Nephron progenitor cell (in vitro differentiated cells): Measurements from ENCODE around the gene PCDHB14.
"Not testable (repeated sequence)": the region's sequence is repeated elsewhere in the genome, so short reads cannot be mapped to it uniquely, and the experiment has no call there.

ENCODE experiments used
- DNase-seq: peaks from one replicate; pipeline ENCODE4 v3.0.0; 2021
- H3K27ac Mint-ChIP-seq: 2 replicates; pipeline ENCODE4 v1.8.0; 2021; ENCODE audit warnings: mild to moderate bottlenecking, moderate library complexity, mixed read lengths
- H3K27me3 Mint-ChIP-seq: 2 replicates; pipeline ENCODE4 v1.8.0; 2021; ENCODE audit warnings: mild to moderate bottlenecking, low read depth, mixed read lengths; ENCODE audit not compliant: poor library complexity
- H3K36me3 Mint-ChIP-seq: 2 replicates; pipeline ENCODE4 v1.8.0; 2021; ENCODE audit warnings: low read depth, mixed read lengths
- H3K4me1 Mint-ChIP-seq: 2 replicates; pipeline ENCODE4 v1.8.0; 2021; ENCODE audit warnings: mixed read lengths
- H3K4me3 Mint-ChIP-seq: 2 replicates; pipeline ENCODE4 v1.8.0; 2021; ENCODE audit warnings: mild to moderate bottlenecking, moderate library complexity, mixed read lengths
- H3K9me3 Mint-ChIP-seq: 2 replicates; pipeline ENCODE4 v1.8.0; 2021; ENCODE audit warnings: mild to moderate bottlenecking, moderate library complexity, mixed read lengths
- TF ChIP-seq, protein P1 (sequence below): fragments of 200-600 bp; sonication (generic); IDR thresholded peaks from 2 replicates; pipeline ENCODE4 v1.5.0; 2021; ENCODE audit warnings: antibody characterized with exemption

Gene PCDHB14

DNA sequence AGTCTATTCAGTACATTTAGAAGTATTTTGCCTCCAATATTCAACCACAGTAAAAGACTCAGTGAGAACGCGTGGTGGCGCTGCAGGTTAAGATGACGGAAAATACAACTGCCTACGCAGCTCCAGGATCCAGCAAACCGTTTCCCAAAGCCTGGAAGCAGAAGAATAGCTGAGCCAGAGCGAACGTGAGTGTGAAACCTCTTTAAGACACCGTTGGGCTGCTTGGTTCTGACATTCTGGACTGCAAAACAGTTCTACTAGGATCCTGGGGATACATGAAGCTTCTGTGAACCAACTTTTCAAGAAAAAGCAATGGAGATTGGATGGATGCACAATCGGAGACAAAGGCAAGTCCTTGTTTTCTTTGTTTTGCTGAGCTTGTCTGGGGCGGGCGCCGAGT is 40.9 kb upstream of the PCDHB14 start, which contains the start of gene PCDHB16:
Gene PCDHB16, plus strand, starts transcription at position 140 of the 400 bp plus-strand sequence. Its CDS starts 173 bp downstream, at position 313.
- Mint-ChIP-seq H3K4me1 (peaks cover 6% of the 10 kb centered on the region), H3K27ac (peak within 1 kb of the TSS; percentile 78), H3K4me3 (peak within 1 kb of the TSS; percentile 87), H3K27me3 (no peaks in the 10 kb centered on the region), H3K36me3 (peaks cover 46% of the 10 kb centered on the region), H3K9me3 (peaks cover 63% of the 10 kb centered on the region)
- TF ChIP-seq, protein P1, sequence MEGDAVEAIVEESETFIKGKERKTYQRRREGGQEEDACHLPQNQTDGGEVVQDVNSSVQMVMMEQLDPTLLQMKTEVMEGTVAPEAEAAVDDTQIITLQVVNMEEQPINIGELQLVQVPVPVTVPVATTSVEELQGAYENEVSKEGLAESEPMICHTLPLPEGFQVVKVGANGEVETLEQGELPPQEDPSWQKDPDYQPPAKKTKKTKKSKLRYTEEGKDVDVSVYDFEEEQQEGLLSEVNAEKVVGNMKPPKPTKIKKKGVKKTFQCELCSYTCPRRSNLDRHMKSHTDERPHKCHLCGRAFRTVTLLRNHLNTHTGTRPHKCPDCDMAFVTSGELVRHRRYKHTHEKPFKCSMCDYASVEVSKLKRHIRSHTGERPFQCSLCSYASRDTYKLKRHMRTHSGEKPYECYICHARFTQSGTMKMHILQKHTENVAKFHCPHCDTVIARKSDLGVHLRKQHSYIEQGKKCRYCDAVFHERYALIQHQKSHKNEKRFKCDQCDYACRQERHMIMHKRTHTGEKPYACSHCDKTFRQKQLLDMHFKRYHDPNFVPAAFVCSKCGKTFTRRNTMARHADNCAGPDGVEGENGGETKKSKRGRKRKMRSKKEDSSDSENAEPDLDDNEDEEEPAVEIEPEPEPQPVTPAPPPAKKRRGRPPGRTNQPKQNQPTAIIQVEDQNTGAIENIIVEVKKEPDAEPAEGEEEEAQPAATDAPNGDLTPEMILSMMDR, result peak; percentile 44
- peak; percentile 61 for DNase-seq

DNA sequence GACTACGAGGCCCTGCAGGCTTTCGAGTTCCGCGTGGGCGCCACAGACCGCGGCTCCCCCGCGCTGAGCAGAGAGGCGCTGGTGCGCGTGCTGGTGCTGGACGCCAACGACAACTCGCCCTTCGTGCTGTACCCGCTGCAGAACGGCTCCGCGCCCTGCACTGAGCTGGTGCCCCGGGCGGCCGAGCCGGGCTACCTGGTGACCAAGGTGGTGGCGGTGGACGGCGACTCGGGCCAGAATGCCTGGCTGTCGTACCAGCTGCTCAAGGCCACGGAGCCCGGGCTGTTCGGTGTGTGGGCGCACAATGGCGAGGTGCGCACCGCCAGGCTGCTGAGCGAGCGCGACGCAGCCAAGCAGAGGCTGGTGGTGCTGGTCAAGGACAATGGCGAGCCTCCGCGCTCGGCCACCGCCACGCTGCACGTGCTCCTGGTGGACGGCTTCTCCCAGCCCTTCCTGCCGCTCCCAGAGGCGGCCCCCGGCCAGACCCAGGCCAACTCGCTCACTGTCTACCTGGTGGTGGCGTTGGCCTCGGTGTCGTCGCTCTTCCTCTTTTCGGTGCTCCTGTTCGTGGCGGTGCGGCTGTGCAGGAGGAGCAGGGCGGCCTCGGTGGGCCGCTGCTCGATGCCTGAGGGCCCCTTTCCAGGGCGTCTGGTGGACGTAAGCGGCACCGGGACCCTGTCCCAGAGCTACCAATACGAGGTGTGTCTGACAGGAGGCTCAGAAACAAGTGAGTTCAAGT is 38.9 kb upstream of the PCDHB14 start:
- peak overlapping the region; percentile 38 for H3K4me3 Mint-ChIP-seq
- peaks cover 60% of the 10 kb centered on the region for H3K36me3 Mint-ChIP-seq
- not testable (repeated sequence) for H3K4me1 Mint-ChIP-seq, H3K27me3 Mint-ChIP-seq, DNase-seq, H3K27ac Mint-ChIP-seq
- H3K9me3 Mint-ChIP-seq, result peaks cover 78% of the 10 kb centered on the region

DNA sequence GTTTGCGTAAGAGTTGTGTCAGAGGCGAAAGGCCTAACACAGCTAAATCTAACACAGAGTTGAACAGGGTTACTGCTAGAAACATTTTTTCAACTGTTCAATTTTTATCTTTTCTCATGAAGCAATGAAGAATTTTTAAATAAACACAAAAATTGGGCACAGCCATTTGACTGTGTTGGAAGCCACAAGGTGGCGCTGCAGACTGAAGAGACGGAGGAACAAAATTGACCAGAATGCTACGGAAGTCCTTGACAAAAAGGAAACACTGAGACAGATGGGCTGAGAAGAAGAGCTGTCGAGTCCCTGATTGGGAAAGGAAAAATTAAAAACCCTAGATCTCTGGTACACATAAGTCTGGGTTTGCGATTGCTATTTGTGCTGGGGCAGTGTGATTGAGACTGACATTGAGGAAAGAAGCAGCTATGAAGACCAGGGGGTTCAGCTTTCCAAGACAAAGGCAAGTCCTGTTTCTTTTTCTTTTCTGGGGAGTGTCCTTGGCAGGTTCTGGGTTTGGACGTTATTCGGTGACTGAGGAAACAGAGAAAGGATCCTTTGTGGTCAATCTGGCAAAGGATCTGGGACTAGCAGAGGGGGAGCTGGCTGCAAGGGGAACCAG is 36.1 kb upstream of the PCDHB14 start, which contains the start of gene PCDHB9:
Gene PCDHB9, plus strand, starts transcription at position 265 of the 616 bp plus-strand sequence. Its CDS starts 158 bp downstream, at position 423.
- peak within 1 kb of the TSS; percentile 34 for H3K27ac Mint-ChIP-seq
- peaks cover 6% of the 10 kb centered on the region for H3K4me1 Mint-ChIP-seq
- TF ChIP-seq, protein P1, result peak; percentile 34
- no peaks in the 10 kb centered on the region for H3K27me3 Mint-ChIP-seq
- peaks cover 89% of the 10 kb centered on the region for H3K9me3 Mint-ChIP-seq
- peak within 1 kb of the TSS; percentile 66 for H3K4me3 Mint-ChIP-seq
- H3K36me3 Mint-ChIP-seq, result peaks cover 85% of the 10 kb centered on the region
- peak; percentile 42 for DNase-seq

DNA sequence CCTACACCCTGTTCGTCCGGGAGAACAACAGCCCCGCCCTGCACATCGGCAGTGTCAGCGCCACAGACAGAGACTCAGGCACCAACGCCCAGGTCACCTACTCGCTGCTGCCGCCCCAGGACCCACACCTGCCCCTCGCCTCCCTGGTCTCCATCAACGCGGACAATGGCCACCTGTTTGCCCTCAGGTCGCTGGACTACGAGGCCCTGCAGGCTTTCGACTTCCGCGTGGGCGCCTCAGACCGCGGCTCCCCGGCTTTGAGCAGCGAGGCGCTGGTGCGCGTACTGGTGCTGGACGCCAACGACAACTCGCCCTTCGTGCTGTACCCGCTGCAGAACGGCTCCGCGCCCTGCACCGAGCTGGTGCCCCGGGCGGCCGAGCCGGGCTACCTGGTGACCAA is 34.5 kb upstream of the PCDHB14 start:
- H3K4me3 Mint-ChIP-seq, H3K27me3 Mint-ChIP-seq, H3K4me1 Mint-ChIP-seq, DNase-seq, H3K27ac Mint-ChIP-seq: not testable (repeated sequence)
- peaks cover 85% of the 10 kb centered on the region for H3K36me3 Mint-ChIP-seq
- H3K9me3 Mint-ChIP-seq, result peaks cover 89% of the 10 kb centered on the region

DNA sequence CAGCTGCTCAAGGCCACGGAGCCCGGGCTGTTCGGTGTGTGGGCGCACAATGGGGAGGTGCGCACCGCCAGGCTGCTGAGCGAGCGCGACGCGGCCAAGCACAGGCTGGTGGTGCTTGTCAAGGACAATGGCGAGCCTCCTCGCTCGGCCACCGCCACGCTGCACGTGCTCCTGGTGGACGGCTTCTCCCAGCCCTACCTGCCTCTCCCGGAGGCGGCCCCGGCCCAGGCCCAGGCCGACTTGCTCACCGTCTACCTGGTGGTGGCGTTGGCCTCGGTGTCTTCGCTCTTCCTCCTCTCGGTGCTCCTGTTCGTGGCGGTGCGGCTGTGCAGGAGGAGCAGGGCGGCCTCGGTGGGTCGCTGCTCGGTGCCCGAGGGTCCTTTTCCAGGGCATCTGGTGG is 34.0 kb upstream of the PCDHB14 start:
- Mint-ChIP-seq H3K36me3 (peaks cover 84% of the 10 kb centered on the region), H3K9me3 (peaks cover 89% of the 10 kb centered on the region)
- not testable (repeated sequence) for H3K27me3 Mint-ChIP-seq, H3K4me3 Mint-ChIP-seq, H3K4me1 Mint-ChIP-seq, DNase-seq, H3K27ac Mint-ChIP-seq

DNA sequence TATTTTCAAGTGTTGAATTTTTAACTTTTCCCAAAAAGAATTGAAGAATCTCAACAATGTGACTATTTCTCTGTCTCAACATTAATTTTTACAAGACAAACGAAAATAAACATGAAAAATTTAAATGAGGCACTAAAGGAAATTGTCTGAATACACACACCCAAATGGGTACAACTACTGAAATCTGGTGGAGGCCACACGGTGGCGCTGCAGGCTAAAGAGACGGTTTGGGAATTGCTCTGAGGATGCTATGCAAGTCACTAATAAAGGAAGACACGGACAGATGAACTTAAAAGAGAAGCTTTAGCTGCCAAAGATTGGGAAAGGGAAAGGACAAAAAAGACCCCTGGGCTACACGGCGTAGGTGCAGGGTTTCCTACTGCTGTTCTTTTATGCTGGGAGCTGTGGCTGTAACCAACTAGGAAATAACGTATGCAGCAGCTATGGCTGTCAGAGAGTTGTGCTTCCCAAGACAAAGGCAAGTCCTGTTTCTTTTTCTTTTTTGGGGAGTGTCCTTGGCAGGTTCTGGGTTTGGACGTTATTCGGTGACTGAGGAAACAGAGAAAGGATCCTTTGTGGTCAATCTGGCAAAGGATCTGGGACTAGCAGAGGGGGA is 30.9 kb upstream of the PCDHB14 start, which contains the start of gene PCDHB10:
Gene PCDHB10, plus strand, starts transcription at position 244 of the 616 bp plus-strand sequence. Its CDS starts 200 bp downstream, at position 444.
- Mint-ChIP-seq H3K27ac (no peak within 1 kb of the TSS), H3K9me3 (peaks cover 86% of the 10 kb centered on the region), H3K4me3 (peak within 1 kb of the TSS; percentile 81), H3K36me3 (peaks cover 79% of the 10 kb centered on the region), H3K27me3 (no peaks in the 10 kb centered on the region), H3K4me1 (no peaks in the 10 kb centered on the region)
- TF ChIP-seq, protein P1, result peak; percentile 49
- peak; percentile 68 for DNase-seq

DNA sequence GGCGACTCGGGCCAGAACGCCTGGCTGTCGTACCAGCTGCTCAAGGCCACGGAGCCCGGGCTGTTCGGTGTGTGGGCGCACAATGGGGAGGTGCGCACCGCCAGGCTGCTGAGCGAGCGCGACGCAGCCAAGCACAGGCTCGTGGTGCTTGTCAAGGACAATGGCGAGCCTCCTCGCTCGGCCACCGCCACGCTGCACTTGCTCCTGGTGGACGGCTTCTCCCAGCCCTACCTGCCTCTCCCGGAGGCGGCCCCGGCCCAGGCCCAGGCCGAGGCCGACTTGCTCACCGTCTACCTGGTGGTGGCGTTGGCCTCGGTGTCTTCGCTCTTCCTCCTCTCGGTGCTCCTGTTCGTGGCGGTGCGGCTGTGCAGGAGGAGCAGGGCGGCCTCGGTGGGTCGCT is 28.8 kb upstream of the PCDHB14 start:
- not testable (repeated sequence) for H3K27me3 Mint-ChIP-seq, H3K4me1 Mint-ChIP-seq, H3K27ac Mint-ChIP-seq, DNase-seq, H3K4me3 Mint-ChIP-seq
- peaks cover 91% of the 10 kb centered on the region for H3K9me3 Mint-ChIP-seq
- peaks cover 71% of the 10 kb centered on the region for H3K36me3 Mint-ChIP-seq
